OCI-LY7 (cell line): Measurements from ENCODE around the gene SLIT3.

Experiments
- CTCF ChIP-seq: fragments of 200-600 bp; sonication (generic); conservative IDR thresholded peaks from 2 replicates; pipeline ENCODE4 v1.5.1; 2014; ENCODE audit warnings: mild to moderate bottlenecking, antibody characterized with exemption, low read length, moderate library complexity, mixed read lengths
- EZH2phosphoT487 ChIP-seq: fragments of 200-600 bp; sonication (generic); IDR thresholded peaks from 2 replicates; pipeline ENCODE4 v1.6.1; 2018; ENCODE audit warnings: low read depth, borderline replicate concordance, mild to moderate bottlenecking, mixed run types, antibody characterized with exemption, low read length, moderate library complexity, mixed read lengths

DNA sequence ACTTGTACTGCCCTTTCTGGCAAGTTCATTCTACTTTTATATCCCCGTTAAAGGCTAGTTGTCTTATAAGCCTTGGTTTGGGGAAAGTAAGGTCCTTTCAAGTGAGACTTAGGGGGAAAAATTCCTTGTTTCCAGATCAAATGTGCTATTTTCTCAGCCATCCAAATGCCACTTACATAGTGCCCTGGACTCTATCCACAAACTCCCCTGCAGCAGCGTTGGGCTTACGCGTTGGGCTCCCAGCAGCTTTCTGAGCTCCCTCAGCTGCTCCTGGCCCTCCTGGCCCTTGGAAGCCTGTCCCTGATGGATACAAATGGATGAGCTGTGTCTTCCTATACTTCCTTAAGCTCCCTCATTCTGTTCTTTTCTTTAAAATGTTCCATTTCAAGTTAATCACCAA is 442.6 kb downstream of the SLIT3 start:
- TF ChIP-seq CTCF (no peak), EZH2phosphoT487 (no peak)
